ENCODE measurements around the gene CACNA1C. TPM values are rescaled to one million over a fixed set of nuclear protein-coding genes. Genes with fewer than 3 reads are reported as not detected.

The CACNA1C gene
- total RNA-seq, 1 experiment from 2014 or later: 3.7 TPM

GRCh38 chr12:2456813-2457186 is 404.0 kb downstream of the CACNA1C start:
- intact Hi-C loops (cut with micrococcal nuclease; ENCODE audit: unreplicated experiment): no loop called here

GRCh38 chr12:2457215-2457932 is 404.6 kb downstream of the CACNA1C start:
- no peaks in the 10 kb centered on the region for H3K36me3 ChIP-seq (ENCODE audit: insufficient read depth, low read length, poor library complexity, severe bottlenecking)
- H3K9me3 ChIP-seq (ENCODE audit: low read depth, low read length, poor library complexity, severe bottlenecking): no peaks in the 10 kb centered on the region
- H3K4me3 ChIP-seq (ENCODE audit: low read depth, low read length, poor library complexity, severe bottlenecking): no peak overlapping the region
- TF ChIP-seq CTCF (conservative IDR thresholded peaks at IDR 0.05; ENCODE audit: low read depth, low read length) (no peak), EZH2 (IDR thresholded peaks at IDR 0.05; ENCODE audit: borderline replicate concordance, low read depth, low read length, poor library complexity, severe bottlenecking) (no peak)
- ChIA-PET CTCF (no interaction called here), POLR2A (ENCODE audit: low non-redundant PET) (interaction anchor here (0.6 kb wide), 1 partner anchor 524 kb away, joined by 3 read pairs; no protein-coding TSS in a partner anchor)
- no TSS peak for BruUV-seq (replicated peaks)
- H3K27me3 ChIP-seq (replicated peaks; ENCODE audit: insufficient read depth, low read depth, low read length, poor library complexity): no peaks in the 10 kb centered on the region
- intact Hi-C loops (cut with micrococcal nuclease; ENCODE audit: unreplicated experiment): no loop called here
- H3K4me1 ChIP-seq (ENCODE audit: insufficient read depth, low read length, poor library complexity, severe bottlenecking): peaks cover 9% of the 10 kb centered on the region
- no peak for DNase-seq (ENCODE audit: low spot score)
- H3K27ac ChIP-seq (ENCODE audit: low read depth, low read length, poor library complexity, severe bottlenecking): no peak overlapping the region

More at GRCh38 chr12:2456813-2457186, 404.0 kb downstream of the CACNA1C start:
- Histone ChIP-seq H3K36me3 (ENCODE audit: insufficient read depth, low read length, poor library complexity, severe bottlenecking) (no peaks in the 10 kb centered on the region), H3K4me1 (ENCODE audit: insufficient read depth, low read length, poor library complexity, severe bottlenecking) (peaks cover 9% of the 10 kb centered on the region), H3K27me3 (replicated peaks; ENCODE audit: insufficient read depth, low read depth, low read length, poor library complexity) (no peaks in the 10 kb centered on the region), H3K27ac (ENCODE audit: low read depth, low read length, poor library complexity, severe bottlenecking) (no peak overlapping the region), H3K9me3 (ENCODE audit: low read depth, low read length, poor library complexity, severe bottlenecking) (no peaks in the 10 kb centered on the region), H3K4me3 (ENCODE audit: low read depth, low read length, poor library complexity, severe bottlenecking) (no peak overlapping the region)
- POLR2A ChIA-PET (ENCODE audit: low non-redundant PET): interaction anchor here (0.6 kb wide), 1 partner anchor 523 kb away, joined by 3 read pairs; no protein-coding TSS in a partner anchor
- peak; percentile 10 for DNase-seq (ENCODE audit: low spot score)
- no TSS peak for BruUV-seq (replicated peaks)
- TF ChIP-seq EZH2 (IDR thresholded peaks at IDR 0.05; ENCODE audit: borderline replicate concordance, low read depth, low read length, poor library complexity, severe bottlenecking): no peak
- TF ChIP-seq CTCF (conservative IDR thresholded peaks at IDR 0.05; ENCODE audit: low read depth, low read length): no peak
- CTCF ChIA-PET: no interaction called here

GRCh38 chr12:2457933-2458414 is 405.2 kb downstream of the CACNA1C start:
- Histone ChIP-seq H3K4me1 (ENCODE audit: insufficient read depth, low read length, poor library complexity, severe bottlenecking) (peaks cover 9% of the 10 kb centered on the region), H3K27me3 (replicated peaks; ENCODE audit: insufficient read depth, low read depth, low read length, poor library complexity) (no peaks in the 10 kb centered on the region), H3K9me3 (ENCODE audit: low read depth, low read length, poor library complexity, severe bottlenecking) (no peaks in the 10 kb centered on the region), H3K27ac (ENCODE audit: low read depth, low read length, poor library complexity, severe bottlenecking) (no peak overlapping the region), H3K36me3 (ENCODE audit: insufficient read depth, low read length, poor library complexity, severe bottlenecking) (no peaks in the 10 kb centered on the region), H3K4me3 (ENCODE audit: low read depth, low read length, poor library complexity, severe bottlenecking) (no peak overlapping the region)
- intact Hi-C loops (cut with micrococcal nuclease; ENCODE audit: unreplicated experiment): no loop called here
- TF ChIP-seq CTCF (conservative IDR thresholded peaks at IDR 0.05; ENCODE audit: low read depth, low read length) (no peak), EZH2 (IDR thresholded peaks at IDR 0.05; ENCODE audit: borderline replicate concordance, low read depth, low read length, poor library complexity, severe bottlenecking) (no peak)
- BruUV-seq (replicated peaks): no TSS peak
- no peak for DNase-seq (ENCODE audit: low spot score)
- ChIA-PET POLR2A (ENCODE audit: low non-redundant PET) (no interaction called here), CTCF (interaction anchor here (0.8 kb wide), 1 partner anchor 1286 kb away, joined by 8 read pairs; no protein-coding TSS in a partner anchor)

Measured in A673 (cell line).